ENCODE results near the gene HSP90AB1.

The HSP90AB1 gene

GRCh38 chr6:44255871-44256774 lies 9.2 kb downstream of the HSP90AB1 start:
- DNase-seq, result no peak

- no peak for DNase-seq
Observed at GRCh38 chr6:44256775-44257024, 9.8 kb downstream of the HSP90AB1 start.

GRCh38 chr6:44257025-44257752 lies 10.3 kb downstream of the HSP90AB1 start, which contains the start of gene SLC35B2:
Gene SLC35B2, minus strand, starts transcription at chr6:44257528. Its CDS starts 118 bp downstream, at chr6:44257410.
- no peak for DNase-seq

GRCh38 chr6:44257753-44258324 lies 10.9 kb downstream of the HSP90AB1 start:
- no peak for DNase-seq

DNA sequence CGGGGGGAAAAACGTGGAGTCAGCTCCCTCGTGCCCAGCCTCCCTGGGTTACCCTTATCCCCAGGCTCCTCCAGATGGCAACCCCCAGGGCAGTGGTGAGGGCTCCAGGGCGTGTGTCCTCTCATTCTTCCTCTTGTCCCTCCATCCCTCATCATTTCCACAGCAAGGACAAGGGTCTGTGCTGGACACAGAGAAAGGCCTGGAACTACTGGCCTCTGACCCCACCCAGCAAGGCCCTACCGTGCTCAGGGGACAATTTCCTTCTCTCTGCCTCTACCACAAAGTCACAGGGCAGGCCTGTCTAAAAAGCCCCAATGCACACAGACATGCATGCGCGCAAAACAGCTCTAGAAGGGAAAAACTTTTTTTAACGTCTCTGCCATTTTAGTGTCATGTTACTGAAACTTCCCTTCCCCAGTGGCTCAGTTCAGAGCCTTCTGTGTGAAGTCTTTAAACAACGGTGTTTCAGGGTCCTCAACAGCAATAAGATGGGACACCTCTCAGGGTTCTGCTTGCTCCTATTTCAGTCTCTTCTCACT lies 11.5 kb downstream of the HSP90AB1 start:
- DNase-seq, result no peak

DNA sequence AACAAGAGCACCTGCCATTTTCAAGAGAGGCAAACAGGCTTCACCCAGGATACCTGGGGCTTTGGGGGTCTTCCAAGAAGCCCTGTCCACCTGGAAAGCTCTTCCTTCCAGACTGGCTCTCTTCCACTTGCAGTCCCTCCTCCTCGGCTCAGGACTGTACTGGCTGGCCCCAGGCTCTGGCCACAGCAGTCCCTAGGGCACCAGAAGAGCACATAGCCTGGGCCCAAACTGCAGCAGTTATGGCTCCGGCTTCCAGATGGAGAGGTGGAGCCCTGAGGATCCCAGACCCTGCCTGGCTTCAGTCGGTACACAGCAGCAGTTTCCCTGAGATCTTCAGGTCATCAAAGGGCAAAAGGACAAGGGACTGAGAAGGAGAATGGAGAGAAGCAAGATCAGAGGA lies 12.0 kb downstream of the HSP90AB1 start:
- DNase-seq, result no peak

- no peak for DNase-seq
Observed at GRCh38 chr6:44260011-44260410, 13.1 kb downstream of the HSP90AB1 start.

- DNase-seq, result no peak
Observed at GRCh38 chr6:44260451-44261297, 13.8 kb downstream of the HSP90AB1 start.

DNA sequence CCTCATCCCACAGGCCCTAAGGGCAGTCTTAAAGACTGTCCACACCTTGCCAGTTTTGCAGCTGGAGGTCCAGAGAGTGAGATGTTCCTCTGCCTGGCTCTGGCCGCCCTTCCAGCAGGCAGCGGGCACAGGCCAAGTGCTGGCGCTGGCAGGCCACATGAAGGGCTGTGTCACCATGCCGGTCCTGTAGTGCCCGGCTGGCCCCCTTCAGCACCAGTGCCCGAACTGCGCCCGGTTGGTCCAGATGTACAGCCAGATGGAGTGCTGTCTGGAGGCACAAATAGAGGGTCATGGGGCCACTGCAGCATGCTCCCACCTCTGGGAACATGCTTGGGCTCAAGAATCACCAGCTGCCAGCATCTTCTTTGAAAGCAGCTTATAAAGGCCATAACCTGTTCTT lies 14.7 kb downstream of the HSP90AB1 start:
- DNase-seq, result no peak

- DNase-seq, result no peak
Observed at GRCh38 chr6:44262467-44263353, 15.8 kb downstream of the HSP90AB1 start.

GRCh38 chr6:44263354-44264100 lies 16.6 kb downstream of the HSP90AB1 start:
- no peak for DNase-seq

GRCh38 chr6:44264154-44265006 lies 17.5 kb downstream of the HSP90AB1 start:
- DNase-seq, result no peak

DNA sequence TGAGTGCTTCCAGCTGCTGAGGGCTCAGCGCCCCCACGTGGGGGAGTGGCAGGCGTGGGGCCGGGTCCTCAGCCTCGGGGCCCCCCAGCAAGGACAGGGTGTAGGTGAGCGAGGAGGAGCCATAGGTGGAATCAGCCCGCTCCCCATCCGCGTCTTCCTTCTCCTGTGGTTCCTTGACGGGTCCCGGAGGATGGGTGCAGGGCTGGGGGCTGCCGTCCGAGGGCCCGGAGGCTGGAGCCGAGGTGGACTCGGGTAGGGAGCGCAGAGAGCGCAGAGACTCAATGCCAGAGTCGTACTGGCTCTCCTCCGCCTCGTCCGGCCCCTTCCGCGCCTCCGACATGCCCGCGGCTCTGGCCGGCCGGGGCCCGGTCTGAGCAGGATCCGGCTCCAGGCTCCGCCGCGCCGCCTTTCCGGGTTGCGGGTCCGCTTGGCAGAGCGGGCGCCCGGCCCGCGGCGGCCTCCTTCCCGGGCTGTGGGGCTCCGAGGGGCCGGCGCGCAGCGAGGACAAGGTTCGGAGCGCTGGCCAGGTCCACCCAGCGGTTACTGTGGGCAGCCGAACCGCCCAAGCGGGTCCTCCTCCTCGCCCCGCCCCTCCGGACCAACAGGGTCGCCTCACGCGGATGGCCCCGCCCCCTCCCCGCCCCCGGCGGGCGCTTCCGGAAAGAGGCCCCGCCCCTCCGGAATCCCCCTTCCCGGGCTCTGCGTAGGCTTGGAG lies 18.3 kb downstream of the HSP90AB1 start, which contains the start of gene NFKBIE:
TSS of gene NFKBIE (minus strand) at position 545 of the 715 bp plus-strand sequence. CDS start at position 340, 205 bp downstream.
- DNase-seq, result peak; percentile 41 to 66

DNA sequence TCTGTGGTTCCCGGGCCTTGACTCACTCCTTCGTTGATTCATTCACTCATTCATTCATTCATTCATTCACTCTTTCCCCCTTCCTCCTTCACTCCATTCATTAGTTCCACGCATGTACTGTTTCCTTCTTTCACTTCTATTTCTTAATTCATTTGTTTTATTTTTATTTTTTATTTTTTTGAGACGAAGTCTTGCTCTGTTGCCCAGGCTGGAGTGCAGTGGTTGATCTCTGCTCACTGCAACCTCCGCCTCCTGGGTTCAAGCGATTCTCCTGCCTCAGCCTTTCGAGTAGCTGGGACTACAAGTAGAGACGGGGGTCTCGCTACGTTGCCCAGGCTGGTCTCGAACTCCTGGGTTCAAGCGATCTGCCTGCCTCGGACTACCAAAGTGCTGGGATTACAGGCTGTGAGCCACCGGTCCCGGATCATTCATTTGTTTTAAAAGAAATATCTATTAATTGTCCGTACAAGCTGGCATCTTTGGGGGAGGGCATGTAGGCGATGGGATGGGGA lies 18.9 kb downstream of the HSP90AB1 start:
- DNase-seq, result no peak

DNA sequence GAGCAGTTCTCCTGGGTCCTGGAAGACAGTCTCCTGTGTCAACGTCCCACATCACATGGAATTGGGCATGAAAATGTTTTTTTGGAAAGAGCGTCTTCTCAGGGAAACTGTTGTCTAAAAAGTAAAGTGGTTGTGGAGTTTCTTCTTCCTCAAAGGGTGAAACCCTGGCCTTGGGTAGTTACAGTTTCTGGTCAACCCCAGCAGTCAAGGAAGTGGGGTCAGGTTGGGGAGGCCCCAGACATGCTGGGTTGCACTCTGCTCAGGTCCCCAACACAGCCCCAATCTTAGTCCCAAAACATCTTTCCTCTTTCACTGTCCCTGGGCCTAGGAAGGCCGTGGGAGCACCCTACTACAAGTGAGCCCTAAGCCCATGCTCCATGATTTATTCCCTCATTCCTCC lies 19.4 kb downstream of the HSP90AB1 start:
- DNase-seq, result no peak

- DNase-seq, result no peak
Observed at GRCh38 chr6:44267252-44267651, 20.4 kb downstream of the HSP90AB1 start.

DNA sequence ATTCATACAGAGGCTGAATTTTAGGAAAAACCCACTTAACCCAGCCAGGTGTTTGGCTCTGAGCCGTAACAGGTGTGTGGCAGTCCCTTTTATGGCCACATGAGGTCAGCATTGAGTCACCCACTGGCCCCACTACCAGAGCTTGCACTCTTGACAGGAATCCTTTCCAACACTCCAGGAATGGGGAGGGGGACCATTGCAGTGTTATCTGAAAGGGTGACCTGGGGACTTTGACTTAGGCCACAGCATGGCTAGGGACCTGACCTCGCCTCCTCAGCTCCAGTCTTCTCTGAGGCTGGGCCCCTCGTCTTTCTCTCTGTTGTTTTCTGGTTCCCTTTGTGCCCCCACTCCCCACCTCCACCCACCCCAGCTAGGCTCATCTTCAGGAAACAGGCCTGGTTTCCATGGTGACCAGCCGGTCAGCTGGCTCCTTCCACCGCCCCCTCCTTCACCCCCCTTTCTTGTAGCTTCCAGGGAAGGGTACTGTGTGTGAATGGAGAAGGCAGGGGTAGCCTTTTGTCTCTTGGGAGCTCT lies 21.3 kb downstream of the HSP90AB1 start:
- DNase-seq, result no peak

DNA sequence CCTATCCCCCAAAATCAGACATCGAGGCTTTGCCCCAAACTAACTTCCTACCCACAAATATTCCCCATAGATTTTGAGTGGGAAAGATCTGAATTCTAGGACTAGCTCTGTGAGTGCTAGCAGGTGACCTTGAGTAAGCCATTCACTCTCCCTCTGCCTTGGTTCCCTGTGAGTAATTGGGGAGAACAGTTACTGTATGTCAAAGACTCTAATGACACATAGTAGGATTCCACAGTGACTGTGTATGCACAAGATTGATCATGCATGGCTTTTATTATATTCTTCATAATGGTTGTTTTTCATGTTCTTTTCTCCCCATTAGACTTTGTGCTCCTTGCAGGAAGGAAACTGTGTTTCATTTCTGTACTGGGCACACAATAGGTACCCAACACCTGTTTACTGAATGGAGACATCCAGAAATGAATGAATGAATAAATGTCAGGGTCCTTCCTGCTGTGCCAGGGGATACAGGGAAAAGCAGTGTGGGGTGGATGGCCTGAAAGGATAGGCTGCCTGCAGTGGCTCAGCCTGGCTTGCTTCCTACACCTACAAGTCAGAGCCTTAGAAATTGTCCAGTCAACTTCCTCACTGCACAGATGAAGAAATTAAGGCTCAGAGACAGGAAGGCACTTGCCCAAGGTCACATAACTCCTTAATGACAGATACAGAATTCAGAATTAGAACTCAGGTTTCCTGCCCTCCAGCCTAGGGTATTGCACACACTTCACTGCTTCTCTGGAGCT lies 22.4 kb downstream of the HSP90AB1 start:
- DNase-seq, result no peak

Measured in cerebellar nuclear complex (tissue), 1 donor.